GM18873 (cell line): ENCODE measurements around the gene ATP1B4.
"Not testable (repeated sequence)": the region's sequence is repeated elsewhere in the genome, so short reads cannot be mapped to it uniquely, and the experiment has no call there.

ENCODE experiments used
- ATAC-seq: cut with Tn5 transposase; IDR thresholded peaks from one replicate; pipeline ENCODE4 v1.9.1; 2021; ENCODE audit warnings: mild to moderate bottlenecking, moderate library complexity, moderate number of reproducible peaks; ENCODE audit not compliant: unreplicated experiment, low FRiP score

Gene ATP1B4

DNA sequence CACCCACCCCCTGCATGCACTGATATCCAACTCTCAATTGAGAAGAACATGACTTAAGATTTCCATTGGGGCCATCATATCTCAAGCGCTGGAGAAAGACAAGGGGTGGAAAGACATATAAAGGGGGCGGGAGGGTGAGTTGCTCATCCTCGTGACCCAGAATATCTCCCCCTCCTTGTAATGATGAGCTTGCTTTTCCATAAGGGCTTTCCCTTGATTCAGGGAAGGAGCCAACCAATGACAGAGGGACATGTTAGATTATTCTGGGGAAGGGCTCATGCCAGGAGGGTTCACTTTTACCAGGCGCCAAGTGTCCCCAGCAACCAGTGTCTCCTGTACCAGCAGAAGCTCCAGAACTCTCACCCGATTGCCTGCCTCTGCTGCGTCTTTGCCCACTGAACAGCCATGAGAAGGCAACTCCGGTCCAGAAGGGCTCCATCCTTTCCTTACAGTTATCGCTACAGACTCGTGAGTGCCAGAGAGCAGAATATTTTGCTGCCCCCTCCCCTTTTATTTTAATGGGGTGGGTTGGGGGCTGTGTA lies at the start of gene ATP1B4:
Gene ATP1B4 (plus strand): TSS at position 326 of the 542 bp plus-strand sequence. CDS start 80 bp downstream, at position 406.
- ATAC-seq: no peak

DNA sequence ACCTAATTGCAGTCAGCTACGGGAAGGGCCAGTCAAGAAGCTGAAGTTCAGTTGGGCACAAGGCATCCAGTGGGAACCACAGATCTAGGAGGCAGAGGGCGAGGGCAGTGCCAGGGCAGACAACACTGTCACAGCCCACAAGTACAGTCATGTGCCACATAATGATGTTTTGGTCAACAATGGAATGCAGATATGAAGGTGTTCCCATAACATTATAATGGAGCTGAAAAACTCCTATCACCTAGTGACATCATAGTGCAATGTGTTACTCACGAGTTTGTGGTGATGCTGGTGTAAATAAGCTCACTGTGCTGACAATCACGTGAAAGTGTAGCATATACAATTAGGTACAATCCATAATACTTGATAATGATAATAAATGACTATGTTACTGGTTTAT lies 46.1 kb upstream of the ATP1B4 start:
- ATAC-seq: no peak

DNA sequence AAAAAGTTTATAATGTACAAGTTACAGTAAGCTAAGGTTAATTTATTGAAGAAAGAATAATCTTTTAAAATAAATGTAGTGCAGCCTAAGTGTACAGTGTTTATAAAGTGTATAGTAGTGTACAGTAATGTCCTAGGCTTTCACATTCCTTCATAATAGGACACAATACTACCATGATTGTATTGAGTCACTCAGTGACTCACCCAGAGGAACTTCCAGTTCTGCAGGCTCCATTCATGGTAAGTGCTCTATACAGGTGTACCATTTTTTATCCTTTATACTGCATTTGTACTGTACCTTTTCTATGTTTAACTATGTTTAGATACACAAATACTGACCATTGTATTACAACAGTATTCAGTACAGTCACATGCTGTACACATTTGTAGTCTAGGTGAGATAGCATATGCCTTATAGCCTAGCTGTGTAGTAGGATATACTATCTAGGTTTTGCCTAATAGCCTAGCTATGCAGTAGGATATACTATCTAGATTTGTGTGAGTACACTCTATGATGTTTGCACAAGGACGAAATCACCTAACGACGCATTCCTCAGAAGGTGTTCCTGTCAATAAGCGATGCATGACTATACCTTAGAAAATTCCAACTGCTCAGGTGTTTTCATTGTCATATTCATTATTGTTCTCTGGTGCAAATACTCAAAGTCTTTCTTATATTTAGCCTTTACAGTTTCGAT lies 45.2 kb upstream of the ATP1B4 start:
- ATAC-seq: no peak

DNA sequence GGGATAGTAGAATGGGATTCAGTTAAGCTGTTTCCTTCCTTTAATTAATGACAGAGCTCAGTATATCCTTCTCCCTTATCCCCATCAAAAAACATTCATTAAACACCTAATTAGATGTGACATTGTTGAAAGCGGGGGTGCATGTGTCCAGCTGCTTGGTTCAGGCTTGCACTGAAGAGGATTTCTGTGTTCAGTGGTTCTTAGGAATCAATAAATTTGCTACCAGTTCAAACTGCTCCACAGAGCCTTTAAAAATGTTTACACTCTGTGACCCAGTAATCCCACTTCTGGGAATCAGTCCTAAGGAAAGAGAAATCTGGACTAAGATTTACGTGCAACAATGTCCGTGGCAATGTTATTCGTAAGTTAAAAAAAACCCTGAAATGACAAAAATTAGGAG lies 43.5 kb upstream of the ATP1B4 start:
- no peak for ATAC-seq

DNA sequence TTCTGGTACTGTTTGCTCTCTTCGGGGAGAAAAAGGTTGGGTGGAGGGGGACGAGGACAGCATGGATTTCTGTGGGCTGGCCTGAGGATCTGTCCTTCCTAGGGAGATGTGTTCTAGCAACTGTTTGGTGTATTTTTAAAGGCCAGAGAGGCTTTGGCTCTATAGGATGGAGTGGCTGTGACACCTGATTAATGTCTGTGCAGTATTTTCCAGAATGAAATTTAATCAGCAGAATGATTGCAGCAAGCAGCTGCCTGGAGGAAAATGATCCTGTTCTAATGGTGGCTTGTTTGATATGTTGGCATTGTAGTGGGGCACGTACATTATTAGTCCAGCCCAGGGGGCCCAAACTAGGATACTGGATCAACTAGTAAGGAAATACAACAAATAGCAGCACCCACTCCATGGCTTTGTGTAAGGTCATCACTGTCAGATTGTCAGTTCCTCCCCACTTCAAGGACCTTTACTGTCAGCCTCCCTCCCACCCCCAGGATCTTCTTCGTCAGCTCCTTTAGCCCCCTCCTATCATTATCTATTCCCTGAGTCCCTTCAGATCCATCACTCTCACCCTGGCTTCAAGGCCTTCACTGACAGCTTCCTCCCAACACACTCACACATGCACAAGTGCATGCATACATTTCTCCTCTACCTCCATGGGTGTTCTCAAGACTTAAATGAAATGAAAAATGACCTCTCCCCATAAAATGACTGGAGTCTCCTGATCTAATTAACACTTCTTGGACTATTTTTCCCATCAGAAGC lies 40.2 kb upstream of the ATP1B4 start:
- ATAC-seq: no peak

DNA sequence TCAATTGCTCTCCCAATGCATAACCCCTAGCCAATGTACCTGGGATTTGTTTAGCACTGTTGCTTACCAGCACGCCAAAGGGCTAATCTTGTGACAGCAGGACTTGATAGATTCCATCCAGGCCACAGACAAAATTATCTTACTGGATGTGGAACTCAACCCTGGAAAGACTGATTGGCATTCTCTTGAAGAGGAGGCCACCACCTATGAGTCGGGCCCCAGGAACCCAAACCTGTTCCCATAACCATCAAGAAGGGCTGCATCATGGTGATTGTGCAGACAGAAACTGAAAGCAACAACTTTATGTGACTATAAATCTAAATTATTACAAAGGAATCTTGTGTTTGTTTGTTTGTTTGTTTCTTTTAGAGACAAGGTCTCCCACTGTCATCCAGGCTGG lies 30.8 kb upstream of the ATP1B4 start:
- no peak for ATAC-seq

DNA sequence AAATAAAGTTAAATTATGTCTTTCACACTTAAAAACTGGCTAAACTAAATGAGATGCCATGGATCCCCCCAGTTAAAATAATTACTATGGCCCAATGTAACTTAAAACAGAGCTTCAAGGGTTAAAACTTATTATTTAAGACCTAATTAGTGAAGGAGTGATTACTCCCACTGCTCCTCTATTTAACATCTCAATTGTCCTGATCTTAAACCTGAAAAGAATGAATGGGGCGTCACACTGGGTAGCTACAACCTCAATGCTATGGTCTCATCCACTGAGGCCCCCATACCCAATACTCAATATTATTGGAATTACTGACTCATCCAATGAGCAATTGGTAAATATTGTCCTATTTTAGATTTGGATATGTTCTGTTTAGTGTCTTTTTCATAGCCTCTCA lies 29.5 kb upstream of the ATP1B4 start:
- ATAC-seq: no peak

DNA sequence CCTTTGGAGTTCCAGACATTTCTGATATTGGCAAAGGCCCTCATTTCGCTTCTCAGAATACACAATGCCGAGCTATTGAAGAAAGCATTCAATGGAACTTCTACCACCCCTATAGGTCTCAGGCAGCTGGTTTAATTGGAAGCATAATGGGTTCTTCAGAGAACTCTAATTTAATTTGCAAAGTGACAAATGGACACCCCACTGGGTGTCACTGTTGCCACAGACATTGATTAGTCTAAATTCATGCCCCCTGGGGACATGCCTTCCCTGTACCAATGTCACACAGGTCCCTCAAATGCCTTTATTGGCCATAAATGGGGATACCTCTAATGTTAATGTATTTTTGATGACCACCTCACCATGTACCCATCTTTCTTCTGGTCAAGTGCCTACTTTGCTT lies 27.7 kb upstream of the ATP1B4 start:
- ATAC-seq: no peak

DNA sequence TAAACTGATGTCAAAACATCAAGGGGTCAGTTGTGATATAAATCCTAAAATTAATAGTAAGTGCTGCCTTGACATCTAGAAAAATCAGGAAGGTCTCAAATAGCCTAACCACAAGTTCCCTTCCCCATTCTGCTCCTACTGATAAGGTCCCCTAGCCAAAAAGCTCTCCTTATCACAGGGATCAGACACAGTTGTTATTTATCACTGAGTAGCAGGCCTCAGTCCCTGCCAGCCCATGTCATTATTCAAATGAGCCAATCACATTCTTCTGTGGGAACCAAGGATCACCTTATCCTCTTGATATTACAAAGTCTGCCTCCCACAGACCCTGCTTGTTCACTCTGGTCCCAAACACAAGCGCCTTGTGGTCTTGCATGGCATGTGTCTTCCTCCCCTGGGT lies 27.3 kb upstream of the ATP1B4 start:
- no peak for ATAC-seq

DNA sequence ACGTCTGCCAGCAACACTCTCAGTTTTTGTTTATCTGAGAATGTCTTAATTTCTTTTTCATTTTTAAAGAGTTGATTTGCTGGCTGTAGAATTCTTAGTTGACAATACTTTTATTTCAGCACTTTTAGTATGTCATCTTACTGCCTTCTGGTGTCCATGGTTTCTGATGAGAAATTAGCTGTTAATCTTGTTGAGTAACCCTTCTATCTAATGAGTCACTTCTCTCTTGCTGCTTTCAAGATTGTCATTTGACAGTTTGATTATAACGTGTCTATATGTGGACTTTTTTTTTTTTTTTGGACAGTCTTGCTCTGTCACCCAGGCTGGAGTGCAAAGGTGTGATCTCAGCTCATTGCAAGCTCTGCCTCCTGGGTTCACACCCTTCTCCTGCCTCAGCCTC lies 26.6 kb upstream of the ATP1B4 start:
- ATAC-seq: no peak

DNA sequence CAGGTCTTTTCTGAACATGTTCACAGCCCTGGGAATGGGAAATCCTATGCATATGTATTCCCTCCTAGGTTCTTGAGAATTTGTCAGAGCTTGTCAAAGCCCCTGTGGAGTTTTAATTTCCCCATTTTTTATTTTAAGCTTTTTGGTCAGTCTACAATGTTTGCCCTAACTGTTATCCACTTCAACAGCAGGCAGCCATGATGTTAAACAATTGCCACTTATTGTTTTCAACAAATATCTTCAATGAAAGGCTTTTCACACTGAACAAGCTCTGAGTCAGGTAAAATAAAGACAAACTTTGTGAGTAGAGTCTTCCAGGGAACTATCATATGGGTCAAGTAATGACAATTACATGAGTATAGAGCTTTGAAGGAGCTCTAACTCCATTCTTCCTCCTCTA lies 25.0 kb upstream of the ATP1B4 start:
- ATAC-seq: no peak

DNA sequence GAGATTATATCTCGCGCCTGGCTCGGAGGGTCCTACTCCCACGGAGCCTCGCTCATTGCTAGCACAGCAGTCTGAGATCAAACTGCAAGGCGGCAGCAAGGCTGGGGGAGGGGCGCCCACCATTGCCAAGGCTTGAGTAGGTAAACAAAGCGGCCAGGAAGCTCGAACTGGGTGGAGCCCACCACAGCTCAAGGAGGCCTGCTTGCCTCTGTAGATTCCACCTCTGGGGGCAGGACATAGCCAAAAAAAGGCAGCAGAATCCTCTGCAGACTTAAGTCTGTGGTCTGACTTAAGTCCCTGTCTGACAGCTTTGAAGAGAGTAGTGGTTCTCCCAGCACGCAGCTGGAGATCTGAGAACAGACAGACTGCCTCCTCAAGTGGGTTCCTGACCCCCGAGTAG lies 17.3 kb upstream of the ATP1B4 start:
- not testable (repeated sequence) for ATAC-seq

DNA sequence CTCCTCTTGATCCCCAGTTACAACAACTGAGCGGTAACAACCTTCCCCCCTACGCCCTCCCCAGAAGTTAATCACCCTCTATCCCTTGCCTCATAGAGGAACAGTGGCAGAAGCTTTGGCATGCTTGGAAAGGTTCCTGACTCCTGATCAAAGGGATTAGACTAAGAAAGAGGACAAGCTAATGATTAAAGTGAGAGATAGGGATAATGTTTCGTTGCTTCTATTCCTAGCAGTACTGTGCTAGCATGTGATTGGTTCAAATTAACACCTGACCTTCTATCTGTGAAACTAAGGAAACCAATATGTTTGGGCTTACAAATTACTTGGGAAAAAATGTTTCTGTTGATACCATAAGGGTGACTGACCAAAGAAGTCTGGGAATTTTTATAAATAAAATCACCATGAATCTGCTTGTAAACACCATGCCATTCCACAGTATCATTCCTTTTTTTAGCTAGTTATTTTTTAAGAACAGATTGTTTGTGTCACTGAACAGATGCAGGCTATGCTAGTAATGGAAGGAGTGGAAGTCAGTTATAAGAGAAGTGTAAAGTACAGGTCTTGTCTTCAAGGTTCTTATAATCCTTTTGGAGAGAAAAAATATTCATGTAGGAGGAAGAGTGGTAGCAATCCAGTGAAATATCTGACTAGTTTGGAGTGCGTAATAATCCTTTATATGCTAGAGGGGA lies 11.3 kb upstream of the ATP1B4 start:
- no peak for ATAC-seq

DNA sequence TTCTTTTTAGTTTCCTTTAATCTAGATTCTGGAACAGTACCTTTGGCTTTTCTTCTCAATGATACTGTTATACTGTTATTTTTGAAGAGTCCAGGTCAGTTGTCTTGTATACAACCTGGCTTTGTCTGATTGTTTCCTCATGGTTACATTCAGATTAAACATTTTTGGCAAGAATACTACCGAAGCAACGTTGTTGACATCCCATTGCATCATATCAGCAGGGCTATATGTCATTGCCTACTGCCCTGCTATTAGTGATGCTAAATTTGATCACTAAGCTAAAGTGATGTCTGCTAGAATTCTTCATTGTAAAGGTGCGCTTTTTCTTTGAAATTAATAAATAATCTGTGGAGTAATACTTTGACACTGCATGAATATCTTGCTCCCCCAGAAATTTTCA lies 5.8 kb upstream of the ATP1B4 start:
- no peak for ATAC-seq

DNA sequence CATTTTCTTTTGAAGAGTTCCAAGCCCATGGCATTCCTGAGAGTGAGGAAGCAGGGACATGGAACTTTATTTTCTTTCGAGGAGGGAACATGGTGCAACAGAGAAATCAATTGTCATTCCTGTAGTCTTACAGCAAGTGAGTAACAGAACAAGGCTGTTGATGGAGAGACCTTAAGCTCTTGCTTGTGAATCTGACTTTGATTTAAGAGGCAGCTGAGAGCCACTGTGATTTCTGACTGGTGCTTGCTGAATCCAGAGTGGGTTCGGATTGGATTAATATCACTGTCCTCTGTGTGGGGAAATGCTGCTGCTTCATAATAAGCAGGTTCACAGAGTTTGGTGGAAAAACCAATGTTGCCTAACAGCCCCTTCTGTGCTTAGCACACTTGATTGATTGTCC lies 4.7 kb upstream of the ATP1B4 start:
- no peak for ATAC-seq

DNA sequence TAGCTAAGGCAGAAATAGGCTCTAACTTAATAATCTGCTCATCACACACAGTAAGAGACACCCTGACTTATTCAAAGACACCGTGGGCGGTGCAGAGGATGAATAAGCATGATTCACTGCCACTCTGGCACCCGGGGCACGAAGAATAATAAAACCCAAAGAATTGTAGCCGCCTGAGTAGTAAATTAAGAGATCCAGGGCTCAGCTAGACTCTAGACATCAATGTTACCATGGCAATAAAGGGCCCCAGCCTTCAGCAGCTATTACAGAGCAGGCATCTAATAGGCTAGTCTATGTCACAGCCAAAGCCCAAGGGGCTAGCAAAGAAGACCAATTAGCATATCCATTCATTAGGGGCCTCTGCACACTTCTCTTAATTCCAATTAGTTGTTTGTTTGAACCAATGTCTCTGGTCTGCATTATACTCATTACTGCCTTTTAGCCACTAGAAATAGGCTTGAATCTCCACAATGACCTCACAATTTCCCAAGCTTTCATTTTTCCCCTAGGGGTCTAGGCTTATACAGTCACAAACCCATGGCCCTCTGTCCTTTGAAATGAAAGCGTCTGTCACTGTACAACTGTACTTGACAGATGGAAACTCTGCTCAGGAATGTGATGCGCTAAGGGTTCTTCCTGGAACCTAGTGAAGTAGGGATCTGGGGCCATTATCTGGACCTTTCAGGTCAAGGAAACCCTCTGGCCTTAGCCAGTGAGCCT lies 3.0 kb upstream of the ATP1B4 start:
- no peak for ATAC-seq

DNA sequence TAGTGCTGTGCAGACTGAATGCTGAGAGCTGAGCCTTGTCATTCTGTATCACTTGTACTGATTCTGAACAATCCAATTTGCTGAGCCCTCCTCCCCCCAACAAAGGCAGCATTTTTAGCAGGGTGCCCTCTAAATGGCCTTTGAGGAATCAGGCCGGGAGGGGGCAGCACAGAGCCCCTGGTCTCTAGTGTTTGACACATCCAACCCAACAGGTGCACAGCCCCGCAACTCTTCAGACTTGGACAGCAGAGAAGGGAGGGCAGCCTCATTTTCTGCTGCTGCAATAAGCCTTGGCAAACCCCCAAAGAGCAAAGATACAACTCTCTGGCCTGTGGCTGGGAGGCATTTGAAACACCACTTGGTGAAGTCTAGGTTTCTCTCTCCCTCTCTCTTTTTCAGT lies 3.4 kb downstream of the ATP1B4 start:
- no peak for ATAC-seq

DNA sequence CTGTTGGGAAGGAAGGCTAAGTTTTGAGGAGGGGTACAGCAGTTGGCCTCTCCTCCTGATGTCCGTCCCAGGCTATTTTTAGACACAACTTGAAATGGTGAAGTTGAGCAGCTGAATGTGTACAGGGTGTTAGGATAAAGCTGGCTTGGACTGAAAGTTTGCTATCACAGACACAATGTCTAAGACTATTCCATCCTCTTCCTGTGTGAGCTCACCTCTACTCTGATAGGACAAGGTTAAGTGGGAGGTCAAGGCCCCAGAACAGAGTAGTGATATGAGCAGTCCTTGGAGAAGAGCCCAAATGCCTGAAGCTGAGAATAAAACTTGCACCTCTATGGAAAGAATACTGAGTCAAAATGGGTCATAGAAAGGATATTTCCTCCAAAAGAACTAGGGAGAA lies 4.1 kb downstream of the ATP1B4 start:
- ATAC-seq: no peak

DNA sequence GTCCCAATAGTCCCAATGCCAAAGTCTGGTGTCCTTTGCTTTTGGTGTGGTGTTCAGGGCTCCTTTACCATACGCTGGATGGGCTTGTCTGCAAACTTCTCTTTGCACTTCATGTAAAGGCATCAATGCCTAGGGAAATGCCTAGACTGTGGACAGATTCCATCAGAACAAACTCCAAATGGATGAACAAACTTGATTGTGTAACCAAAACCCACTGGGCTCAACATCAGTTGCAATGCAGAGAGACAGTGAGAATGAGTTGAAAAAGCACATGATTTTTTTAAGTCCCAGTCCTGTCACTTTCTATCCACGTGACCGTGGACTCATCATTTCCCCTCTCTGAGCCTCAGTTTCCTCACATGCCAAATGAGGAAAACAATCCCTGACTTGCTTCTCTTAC lies 4.9 kb downstream of the ATP1B4 start:
- no peak for ATAC-seq

DNA sequence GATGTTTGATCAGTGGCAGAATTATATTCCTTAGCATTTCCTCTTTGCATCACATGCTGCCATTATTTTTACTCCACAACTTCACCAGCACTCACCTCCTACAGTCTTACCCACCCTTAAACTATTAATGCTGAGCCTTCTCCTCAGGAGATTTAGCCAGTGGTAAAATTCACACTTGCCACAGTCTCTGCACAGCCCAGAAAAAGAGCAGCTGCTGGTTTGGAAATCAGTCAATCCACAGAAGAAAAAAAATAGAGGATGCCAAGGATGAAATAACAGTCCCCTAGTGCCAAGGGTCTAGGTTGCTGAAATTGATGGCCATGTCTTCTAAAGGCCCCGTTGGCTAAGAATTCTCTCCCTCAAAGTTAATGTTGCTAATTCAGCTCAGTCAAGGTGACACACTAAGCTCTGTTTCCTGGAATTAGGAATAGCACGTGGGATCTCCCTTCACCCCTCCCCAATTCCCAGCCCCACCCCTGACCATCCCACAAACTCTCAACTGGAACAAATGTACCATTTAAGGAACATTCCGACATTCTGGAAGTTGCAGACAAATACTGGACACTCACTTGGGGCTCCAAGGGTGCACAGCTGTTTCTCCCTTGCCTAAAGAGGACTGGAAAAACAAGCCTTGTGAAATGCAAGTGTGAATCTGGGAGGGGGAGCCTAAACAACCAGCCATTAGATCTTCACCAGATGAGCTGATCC lies 5.7 kb downstream of the ATP1B4 start:
- ATAC-seq: no peak
